Stimulated activated CD4-positive, alpha-beta T cell treated with anti-CD3 and anti-CD28 coated beads, Interleukin-1b, Interleukin-23, amount 100 ng/mL, for 24 hours (primary cell): ENCODE results near the gene GP1BB.
"Not testable (repeated sequence)": the region's sequence is repeated elsewhere in the genome, so short reads cannot be mapped to it uniquely, and the experiment has no call there.

Experiments used
- DNase-seq, 4 experiments: peaks; one replicate each; pipeline ENCODE4 v3.0.0-alpha.2; 2020; ENCODE audit warnings: low read depth in 4 of 4, low spot score in 1 of 4

The GP1BB gene

GRCh38 chr22:19723232-19723982 is at the start of gene GP1BB:
TSS of gene GP1BB (plus strand) at chr22:19723539. CDS start at chr22:19723570, 31 bp downstream.
- DNase-seq, result peak in 1 of 4 experiments; percentile 29

GRCh38 chr22:19673660-19674059 is 49.7 kb upstream of the GP1BB start:
- DNase-seq, result no peak

- DNase-seq, result no peak
These were observed 49.0 kb upstream of the GP1BB start for GRCh38 chr22:19674129-19674928.

- no peak for DNase-seq
These were observed 48.4 kb upstream of the GP1BB start for GRCh38 chr22:19674929-19675253.

GRCh38 chr22:19675428-19675827 is 47.9 kb upstream of the GP1BB start:
- no peak for DNase-seq

GRCh38 chr22:19676437-19676836 is 46.9 kb upstream of the GP1BB start:
- DNase-seq, result not testable (repeated sequence)

GRCh38 chr22:19678949-19679521 is 44.3 kb upstream of the GP1BB start:
- no peak for DNase-seq

GRCh38 chr22:19679522-19680101 is 43.7 kb upstream of the GP1BB start:
- DNase-seq, result peak; percentile 11 to 30 (median 26)

GRCh38 chr22:19680287-19680881 is 43.0 kb upstream of the GP1BB start:
- DNase-seq, result no peak

GRCh38 chr22:19680911-19681862 is 42.2 kb upstream of the GP1BB start:
- DNase-seq, result no peak

- DNase-seq, result no peak
These were observed 41.5 kb upstream of the GP1BB start for GRCh38 chr22:19681863-19682245.

- no peak for DNase-seq
These were observed 36.4 kb upstream of the GP1BB start for GRCh38 chr22:19686946-19687345.

GRCh38 chr22:19687561-19688300 is 35.6 kb upstream of the GP1BB start:
- DNase-seq, result no peak

GRCh38 chr22:19688301-19689290 is 34.7 kb upstream of the GP1BB start:
- DNase-seq, result no peak

- DNase-seq, result no peak
These were observed 33.9 kb upstream of the GP1BB start for GRCh38 chr22:19689408-19689807.

- DNase-seq, result no peak
These were observed 32.2 kb upstream of the GP1BB start for GRCh38 chr22:19691007-19691720.

GRCh38 chr22:19691721-19692341 is 31.5 kb upstream of the GP1BB start:
- no peak for DNase-seq
